Endothelial cell of umbilical vein (primary cell): ENCODE results near the gene TUBB4B. TPM values are rescaled to one million over a fixed set of nuclear protein-coding genes. Genes with fewer than 3 reads are reported as not detected.

Source experiments
- BruUV-seq: library from RNA; stranded (reverse); fragments of 400-500 nt; replicated peaks from 2 replicates; lab custom pipeline; 2021; lab: Mats Ljungman, UMichigan
- CTCF ChIA-PET: fragments of 300-600, 350-600 bp; sonication (Branson Sonifier 250); formaldehyde crosslinking; loops from one replicate; lab custom pipeline; 2021; ENCODE audit warnings: antibody characterized with exemption, inconsistent platforms; lab: Charles Lee
- POLR2A ChIA-PET: fragments of 300-600, 350-600 bp; sonication (Branson Sonifier 250); formaldehyde crosslinking; loops from one replicate; lab custom pipeline; 2021; ENCODE audit warnings: antibody characterized with exemption, inconsistent platforms; lab: Charles Lee
- DNase-seq: peaks from one replicate; pipeline ENCODE4 v3.0.0-alpha.2; 2011; ENCODE audit warnings: low read depth, low spot score
- FAIRE-seq: peaks from 2 replicates; lab custom pipeline; 2011; peaks lifted over from hg19 to GRCh38; lab: Jason Lieb, UNC
- H2AFZ ChIP-seq: 2 replicates; pipeline ENCODE4 v1.6.0; 2012; ENCODE audit warnings: low read depth, low read length, control low read depth, inconsistent platforms
- H3K27ac ChIP-seq: 2 replicates; pipeline ENCODE4 v1.5.1; 2011; ENCODE audit warnings: low read depth, mild to moderate bottlenecking, control low read depth, low read length, moderate library complexity; ENCODE audit not compliant: insufficient read depth
- H3K27me3 ChIP-seq, 2 experiments: 2 replicates each; pipeline versions ENCODE4 v1.6.0 to v1.6.1; 2011; ENCODE audit warnings: low read length in 2 of 2, mixed read lengths in 1 of 2; ENCODE audit not compliant: control insufficient read depth in 2 of 2, insufficient read depth in 2 of 2
- H3K36me3 ChIP-seq, 2 experiments: 2 replicates in 1 of 2; 3 replicates in 1 of 2; pipeline ENCODE4 v1.5.1; 2011; ENCODE audit warnings: low read length in 2 of 2, mild to moderate bottlenecking in 1 of 2, moderate library complexity in 1 of 2; ENCODE audit not compliant: control insufficient read depth in 2 of 2, insufficient read depth in 2 of 2; ENCODE audit errors: extremely low read depth in 1 of 2
- H3K4me1 ChIP-seq: 3 replicates; pipeline ENCODE4 v1.5.1; 2011; ENCODE audit warnings: mild to moderate bottlenecking, low read length; ENCODE audit not compliant: control insufficient read depth, insufficient read depth; ENCODE audit errors: extremely low read depth
- H3K4me2 ChIP-seq: 2 replicates; pipeline ENCODE4 v1.6.1; 2011; ENCODE audit warnings: low read length, control low read depth, mixed read lengths; ENCODE audit not compliant: insufficient read depth
- H3K4me3 ChIP-seq, 3 experiments: fragments of 200-600 bp in 1 of 3; sonication (generic), shearing (Covaris generic) in 1 of 3; replicated peaks in 1 of 3; 2 replicates each; pipeline ENCODE4 v1.5.1; 2011 to 2016; ENCODE audit warnings: control low read depth in 3 of 3, low read length in 3 of 3, mild to moderate bottlenecking in 2 of 3, inconsistent platforms in 1 of 3, low read depth in 1 of 3, moderate library complexity in 1 of 3; ENCODE audit not compliant: insufficient read depth in 1 of 3
- H3K79me2 ChIP-seq: 2 replicates; pipeline ENCODE4 v1.6.0; 2012; ENCODE audit warnings: low read length, inconsistent platforms; ENCODE audit not compliant: control insufficient read depth, insufficient read depth
- H3K9ac ChIP-seq: replicated peaks from 2 replicates; pipeline ENCODE3; 2011; ENCODE audit warnings: low read length, control low read depth; ENCODE audit not compliant: insufficient read depth; ENCODE audit errors: extremely low read depth
- H3K9me1 ChIP-seq: replicated peaks from 3 replicates; pipeline ENCODE4 v1.6.0; 2011; ENCODE audit warnings: mild to moderate bottlenecking, low read length; ENCODE audit not compliant: control insufficient read depth, insufficient read depth; ENCODE audit errors: extremely low read depth
- H3K9me3 ChIP-seq: replicated peaks from 2 replicates; pipeline ENCODE4 v1.5.1; 2012; ENCODE audit warnings: low read length, inconsistent platforms; ENCODE audit not compliant: control insufficient read depth, insufficient read depth
- H4K20me1 ChIP-seq: replicated peaks from 2 replicates; pipeline ENCODE3; 2011; ENCODE audit warnings: mild to moderate bottlenecking, low read length; ENCODE audit not compliant: control insufficient read depth, insufficient read depth; ENCODE audit errors: extremely low read depth
- EZH2 ChIP-seq: IDR thresholded peaks from 2 replicates; pipeline ENCODE4 v1.6.1; 2012; ENCODE audit warnings: borderline replicate concordance, low read depth, mild to moderate bottlenecking, moderate library complexity, low read length, inconsistent platforms; ENCODE audit not compliant: severe bottlenecking
- FOS ChIP-seq: IDR thresholded peaks from 2 replicates; pipeline ENCODE4 v1.6.1; 2011; ENCODE audit warnings: mild to moderate bottlenecking, low read length, moderate library complexity, borderline replicate concordance; ENCODE audit not compliant: insufficient read depth
- MYC ChIP-seq: IDR thresholded peaks from one replicate; pipeline ENCODE4 v1.6.1; 2011; ENCODE audit warnings: mild to moderate bottlenecking, low read depth, low read length
- dilution Hi-C: fragments of 300-500 bp; cut with MboI; formaldehyde crosslinking; loops from one replicate; pipeline ENCODE4 v1.15.0; 2019; ENCODE audit warnings: low sequenced_read_pairs; ENCODE audit not compliant: extremely low pct_ligation_motif_present
- intact Hi-C: fragments of 100-400 bp; cut with micrococcal nuclease; formaldehyde crosslinking; loops from one replicate; pipeline ENCODE4 v1.10.0; 2022
- polyA plus RNA-seq, 4 experiments: library from polyadenylated mRNA; depleted of rRNA in 3 of 4; stranded (reverse) in 3 of 4; unstranded in 1 of 4; fragments of >200 nt; gene quantifications; 2 replicates each; pipeline versions ENCODE4 v1.2.1 to v1.2.3, GENCODE V29; 2011 to 2012; ENCODE audit warnings: missing spikeins in 1 of 4
- total RNA-seq: library from RNA; stranded (reverse); gene quantifications from 2 replicates; pipeline ENCODE4 v1.2.3, GENCODE V29; 2021

The TUBB4B gene
- total and polyA plus RNA-seq, 2 donors (not counting 3 experiments of a cell fraction or from before 2014, with no cell fraction given), result 418 to 558 TPM

GRCh38 chr9:137194388-137194787 is 46.7 kb upstream of the TUBB4B start:
- Histone ChIP-seq H3K79me2 (peaks cover 11% of the 10 kb centered on the region), H4K20me1 (no peaks in the 10 kb centered on the region), H3K9ac (no peak overlapping the region), H3K4me3 (no peak overlapping the region), H2AFZ (no peak overlapping the region), H3K27ac (no peak overlapping the region), H3K4me2 (no peak overlapping the region), H3K9me3 (no peaks in the 10 kb centered on the region), H3K36me3 (peaks cover 0 to 14% of the 10 kb centered on the region in 2 experiments), H3K27me3 (no peaks in the 10 kb centered on the region), H3K9me1 (no peaks in the 10 kb centered on the region), H3K4me1 (peaks cover 8% of the 10 kb centered on the region)
- dilution Hi-C loops, result no loop called here
- FAIRE-seq, result no peak
- TF ChIP-seq MYC (no peak), EZH2 (no peak)
- no peak for DNase-seq
- intact Hi-C loops, result no loop called here
- no TSS peak for BruUV-seq
- ChIA-PET CTCF (interaction anchor here (1.4 to 2.0 kb wide), 2 partner anchors 33 to 42 kb away, joined by 3 to 6 read pairs; partner anchors contain the start of gene RNF224), POLR2A (no interaction called here)

- peaks cover 0 to 13% of the 10 kb centered on the region in 2 experiments for H3K36me3 ChIP-seq
- no peak for TF ChIP-seq FOS
- H3K4me1 ChIP-seq, result peaks cover 5% of the 10 kb centered on the region
- dilution Hi-C loops (no loop called here), intact Hi-C loops (no loop called here)
- no peak overlapping the region for H3K9ac ChIP-seq
- no peak overlapping the region for H3K4me2 ChIP-seq
- no peak for DNase-seq
- POLR2A ChIA-PET, result no interaction called here
- no peak for FAIRE-seq
- H3K9me3 ChIP-seq, result no peaks in the 10 kb centered on the region
- BruUV-seq, result no TSS peak
- H3K27me3 ChIP-seq, result no peaks in the 10 kb centered on the region
- no peak overlapping the region for H3K4me3 ChIP-seq
- no peaks in the 10 kb centered on the region for H4K20me1 ChIP-seq
- CTCF ChIA-PET, result interaction anchor here (1.4 to 2.0 kb wide), 2 partner anchors 33 to 42 kb away, joined by 3 to 6 read pairs; partner anchors contain the start of gene RNF224
- H3K27ac ChIP-seq, result no peak overlapping the region
- H3K79me2 ChIP-seq, result peaks cover 6% of the 10 kb centered on the region
- H3K9me1 ChIP-seq, result no peaks in the 10 kb centered on the region
- no peak overlapping the region for H2AFZ ChIP-seq
These were observed 46.2 kb upstream of the TUBB4B start for GRCh38 chr9:137194909-137195308.
